OCI-LY7 (cell line): ENCODE results near the gene SLC25A42. TPM values are rescaled to one million over a fixed set of nuclear protein-coding genes. Genes with fewer than 3 reads are reported as not detected.

ENCODE experiments used
- BruUV-seq: library from RNA; stranded (reverse); fragments of 400-500 nt; replicated peaks from 2 replicates; lab custom pipeline; 2021; lab: Mats Ljungman, UMichigan
- CTCF ChIA-PET: fragments of 300-600 bp; sonication (Branson Sonifier 250); formaldehyde crosslinking; loops from one replicate; lab custom pipeline; 2022; ENCODE audit warnings: antibody characterized with exemption; ENCODE audit not compliant: unreplicated experiment; lab: Charles Lee
- POLR2A ChIA-PET: fragments of 300-600 bp; sonication (Branson Sonifier 250); formaldehyde crosslinking; loops from one replicate; lab custom pipeline; 2022; ENCODE audit warnings: antibody characterized with exemption; lab: Charles Lee
- DNase-seq: peaks from one replicate; pipeline ENCODE4 v3.0.0-alpha.2; 2015; ENCODE audit warnings: low spot score
- H2AFZ ChIP-seq: fragments of 200-600 bp; sonication (generic), shearing (Covaris generic); 2 replicates; pipeline ENCODE4 v1.6.1; 2014; ENCODE audit warnings: mild to moderate bottlenecking, antibody characterized with exemption, low read length, moderate library complexity
- H3K27ac ChIP-seq: fragments of 200-600 bp; sonication (generic); 2 replicates; pipeline ENCODE4 v1.5.1; 2014; ENCODE audit warnings: mixed run types, low read depth, mild to moderate bottlenecking, moderate library complexity, low read length, inconsistent platforms; ENCODE audit not compliant: poor library complexity, severe bottlenecking
- H3K36me3 ChIP-seq: fragments of 200-600 bp; sonication (generic); 2 replicates; pipeline ENCODE4 v1.6.1; 2014; ENCODE audit warnings: mild to moderate bottlenecking, antibody characterized with exemption, low read length, moderate library complexity, mixed read lengths; ENCODE audit not compliant: insufficient read depth
- H3K4me1 ChIP-seq: fragments of 200-600 bp; sonication (generic); 2 replicates; pipeline ENCODE4 v1.5.1; 2014; ENCODE audit warnings: mild to moderate bottlenecking, low read length; ENCODE audit not compliant: insufficient read depth, poor library complexity, severe bottlenecking
- H3K4me2 ChIP-seq: fragments of 200-600 bp; sonication (generic); 2 replicates; pipeline ENCODE4 v1.6.1; 2014; ENCODE audit warnings: mild to moderate bottlenecking, low read length
- H3K4me3 ChIP-seq: fragments of 200-600 bp; sonication (generic); 2 replicates; pipeline ENCODE4 v1.5.1; 2014; ENCODE audit warnings: mild to moderate bottlenecking, low read depth, low read length; ENCODE audit not compliant: poor library complexity, severe bottlenecking
- H3K79me2 ChIP-seq: fragments of 200-600 bp; sonication (generic); 2 replicates; pipeline ENCODE4 v1.6.1; 2016; ENCODE audit warnings: low read depth, mild to moderate bottlenecking, low read length, moderate library complexity, mixed read lengths; ENCODE audit not compliant: insufficient read depth
- H3K9me2 ChIP-seq: fragments of 200-600 bp; sonication (generic); 2 replicates; pipeline ENCODE4 v1.6.1; 2016; ENCODE audit warnings: mild to moderate bottlenecking, low read length, mixed read lengths; ENCODE audit not compliant: insufficient read depth
- H3K9me3 ChIP-seq: fragments of 200-600 bp; sonication (generic); 2 replicates; pipeline ENCODE4 v1.6.1; 2014; ENCODE audit warnings: mild to moderate bottlenecking, mixed run types, low read length, mixed read lengths
- H4K20me1 ChIP-seq: fragments of 200-600 bp; sonication (generic); 2 replicates; pipeline ENCODE4 v1.6.1; 2014; ENCODE audit warnings: mild to moderate bottlenecking, antibody characterized with exemption, low read length, moderate library complexity, mixed read lengths; ENCODE audit not compliant: insufficient read depth
- CTCF ChIP-seq: fragments of 200-600 bp; sonication (generic); conservative IDR thresholded peaks from 2 replicates; pipeline ENCODE4 v1.5.1; 2014; ENCODE audit warnings: mild to moderate bottlenecking, antibody characterized with exemption, low read length, moderate library complexity, mixed read lengths
- EZH2phosphoT487 ChIP-seq: fragments of 200-600 bp; sonication (generic); IDR thresholded peaks from 2 replicates; pipeline ENCODE4 v1.6.1; 2018; ENCODE audit warnings: low read depth, borderline replicate concordance, mild to moderate bottlenecking, mixed run types, antibody characterized with exemption, low read length, moderate library complexity, mixed read lengths
- intact Hi-C: fragments of 100-400 bp; cut with micrococcal nuclease; formaldehyde crosslinking; loops from one replicate; pipeline ENCODE4 v1.10.0; 2022; ENCODE audit not compliant: unreplicated experiment
- total RNA-seq, 2 experiments: library from RNA; depleted of rRNA in 1 of 2; stranded (reverse); fragments of >200 nt in 1 of 2; shearing (Covaris generic) in 1 of 2; gene quantifications; 2 replicates each; pipeline ENCODE4 v1.2.3, GENCODE V29; 2014 to 2022

SLC25A42 gene
- total RNA-seq, 2 experiments from 2014 or later, result 13.8 to 23.4 TPM

GRCh38 chr19:19126102-19126501 is 62.3 kb downstream of the SLC25A42 start:
- TF ChIP-seq EZH2phosphoT487, result no peak
- no peak for TF ChIP-seq CTCF
- Histone ChIP-seq H3K9me2 (no peaks in the 10 kb centered on the region), H3K4me1 (no peaks in the 10 kb centered on the region), H3K9me3 (peaks cover 16% of the 10 kb centered on the region; the same call in 1 of the 2 replicates), H3K27ac (no peak overlapping the region), H2AFZ (no peak overlapping the region), H4K20me1 (no peaks in the 10 kb centered on the region), H3K4me2 (no peak overlapping the region), H3K79me2 (no peaks in the 10 kb centered on the region), H3K36me3 (peaks cover 45% of the 10 kb centered on the region), H3K4me3 (no peak overlapping the region)
- no peak for DNase-seq
- BruUV-seq, result no TSS peak
- ChIA-PET CTCF (no interaction called here), POLR2A (no interaction called here)
- intact Hi-C loops, result no loop called here

- CTCF ChIA-PET, result no interaction called here
- H3K79me2 ChIP-seq, result 0 out of 2 replicates have a peak, but pooled peaks cover under 1% of the 10 kb centered on the region
- peaks cover 37% of the 10 kb centered on the region for H3K36me3 ChIP-seq
- no peaks in the 10 kb centered on the region for H4K20me1 ChIP-seq
- H3K9me2 ChIP-seq, result no peaks in the 10 kb centered on the region
- no peak overlapping the region for H3K4me2 ChIP-seq
- intact Hi-C loops, result no loop called here
- no peak for TF ChIP-seq EZH2phosphoT487
- no peak for TF ChIP-seq CTCF
- H3K27ac ChIP-seq, result no peak overlapping the region
- no peak overlapping the region for H2AFZ ChIP-seq
- H3K9me3 ChIP-seq, result peaks cover 5% of the 10 kb centered on the region; the same call in 1 of the 2 replicates
- no TSS peak for BruUV-seq
- H3K4me3 ChIP-seq, result no peak overlapping the region
- no peak for DNase-seq
- peaks cover 8% of the 10 kb centered on the region for H3K4me1 ChIP-seq
- POLR2A ChIA-PET, result no interaction called here
These were observed 68.2 kb downstream of the SLC25A42 start for GRCh38 chr19:19131989-19132388.

GRCh38 chr19:19132912-19133311 is 69.1 kb downstream of the SLC25A42 start:
- no peak for DNase-seq
- ChIA-PET CTCF (no interaction called here), POLR2A (interaction anchor here (0.6 kb wide), 1 partner anchor 19 kb away, joined by 4 read pairs; no protein-coding TSS in a partner anchor)
- Histone ChIP-seq H3K4me3 (no peak overlapping the region), H3K9me2 (no peaks in the 10 kb centered on the region), H2AFZ (no peak overlapping the region), H4K20me1 (no peaks in the 10 kb centered on the region), H3K27ac (no peak overlapping the region), H3K4me2 (no peak overlapping the region), H3K9me3 (peaks cover 5% of the 10 kb centered on the region; the same call in 1 of the 2 replicates), H3K36me3 (peaks cover 37% of the 10 kb centered on the region), H3K79me2 (peaks cover 9% of the 10 kb centered on the region; the same call in 1 of the 2 replicates), H3K4me1 (peaks cover 15% of the 10 kb centered on the region)
- TF ChIP-seq CTCF (no peak), EZH2phosphoT487 (no peak)
- intact Hi-C loops, result no loop called here
- no TSS peak for BruUV-seq
